Measurements from ENCODE around the gene SRCAP. TPM values are rescaled to one million over a fixed set of nuclear protein-coding genes. Genes with fewer than 3 reads are reported as not detected.

Gene SRCAP
- polyA plus RNA-seq, 1 of the 3 experiments (the other 2 are of a cell fraction): 5.6 TPM

GRCh38 chr16:30665830-30666190 is 33.2 kb upstream of the SRCAP start:
- Histone ChIP-seq H3K27ac (ENCODE audit: low read depth in 2 of 2, low read length in 1 of 2) (no peak overlapping the region), H3F3A (replicated peaks; ENCODE audit: insufficient read depth) (peaks cover 5% of the 10 kb centered on the region), H3K9ac (no peak overlapping the region), H3K9me2 (no peaks in the 10 kb centered on the region), H3K4me1 (ENCODE audit: control insufficient read depth in 1 of 2, insufficient read depth in 2 of 2, low read depth in 1 of 2, low read length in 1 of 2) (peaks cover 7 to 10% of the 10 kb centered on the region in 2 experiments; a peak in 1 of 4 replicates), H3K36me3 (replicated peaks in 1 of 2; ENCODE audit: control insufficient read depth in 1 of 2, insufficient read depth in 2 of 2, low read length in 1 of 2) (peaks cover 56 to 87% of the 10 kb centered on the region in 2 experiments), H3K4me3 (ENCODE audit: low read depth in 2 of 2, low read length in 1 of 2) (no peak overlapping the region), H3K27me3 (ENCODE audit: insufficient read depth) (no peaks in the 10 kb centered on the region), H3K9me3 (no peaks in the 10 kb centered on the region), H3K79me2 (ENCODE audit: insufficient read depth) (peaks cover 35% of the 10 kb centered on the region), H4K20me1 (ENCODE audit: insufficient read depth) (peaks cover 33% of the 10 kb centered on the region; the same call in 1 of the 2 replicates), H2AFZ (ENCODE audit: low read depth) (no peak overlapping the region), H3K4me2 (no peak overlapping the region)
- TF ChIP-seq NRF1 (IDR thresholded peaks at IDR 0.05; ENCODE audit: low read depth, low read length) (no peak), USF1 (IDR thresholded peaks at IDR 0.05; ENCODE audit: borderline replicate concordance, low read depth) (no peak), FOXJ3 (CRISPR knock-in tag; IDR thresholded peaks at IDR 0.05) (no peak), MXI1 (IDR thresholded peaks at IDR 0.05; ENCODE audit: low read depth, low read length) (no peak), SMC3 (IDR thresholded peaks at IDR 0.05; ENCODE audit: low read depth, low read length) (no peak), RAD21 (IDR thresholded peaks at IDR 0.05; ENCODE audit: low read length) (no peak)
- 92% methylated on average over 4 of the region's 4 CpGs for WGBS (ENCODE audit: low lambda C conversion rate)
- ChIA-PET CTCF (interaction anchor here (0.8 to 1.9 kb wide), 3 partner anchors 12 to 80 kb away, joined by 3 to 11 read pairs (median 3); no protein-coding TSS in a partner anchor), POLR2A (no interaction called here)
- no peak for DNase-seq

GRCh38 chr16:30666681-30667080 is 32.3 kb upstream of the SRCAP start:
- Histone ChIP-seq H3K36me3 (replicated peaks in 1 of 2; ENCODE audit: control insufficient read depth in 1 of 2, insufficient read depth in 2 of 2, low read length in 1 of 2) (peaks cover 47 to 81% of the 10 kb centered on the region in 2 experiments), H3K4me3 (ENCODE audit: low read depth in 2 of 2, low read length in 1 of 2) (no peak overlapping the region), H3K9me2 (no peaks in the 10 kb centered on the region), H3K9me3 (no peaks in the 10 kb centered on the region), H3K27ac (ENCODE audit: low read depth in 2 of 2, low read length in 1 of 2) (no peak overlapping the region), H3F3A (replicated peaks; ENCODE audit: insufficient read depth) (peaks cover 10% of the 10 kb centered on the region), H3K9ac (no peak overlapping the region), H3K4me1 (ENCODE audit: control insufficient read depth in 1 of 2, insufficient read depth in 2 of 2, low read depth in 1 of 2, low read length in 1 of 2) (peaks cover 0 to 3% of the 10 kb centered on the region in 2 experiments; a peak in 1 of 4 replicates), H3K79me2 (ENCODE audit: insufficient read depth) (peaks cover 26% of the 10 kb centered on the region), H3K27me3 (ENCODE audit: insufficient read depth) (no peaks in the 10 kb centered on the region), H2AFZ (ENCODE audit: low read depth) (no peak overlapping the region), H3K4me2 (no peak overlapping the region), H4K20me1 (ENCODE audit: insufficient read depth) (peaks cover 26% of the 10 kb centered on the region; the same call in 1 of the 2 replicates)
- no peak for DNase-seq
- POLR2A ChIA-PET: no interaction called here
- 84% methylated on average over 7 of the region's 7 CpGs for WGBS (ENCODE audit: low lambda C conversion rate)
- CTCF ChIA-PET: interaction anchor here (0.9 kb wide), 1 partner anchor 12 kb away, joined by 3 read pairs; no protein-coding TSS in a partner anchor
- TF ChIP-seq SMC3 (IDR thresholded peaks at IDR 0.05; ENCODE audit: low read depth, low read length) (no peak), GABPA (IDR thresholded peaks at IDR 0.05; ENCODE audit: low read depth) (no peak), RCOR1 (IDR thresholded peaks at IDR 0.05; ENCODE audit: low read length) (no peak), YY1 (IDR thresholded peaks at IDR 0.05; ENCODE audit: low read depth) (no peak), TAF1 (IDR thresholded peaks at IDR 0.05; ENCODE audit: borderline replicate concordance, low read depth, low read length) (no peak), FOXJ3 (CRISPR knock-in tag; IDR thresholded peaks at IDR 0.05) (no peak), CTCF (IDR thresholded peaks at IDR 0.05) (no peak), MXI1 (IDR thresholded peaks at IDR 0.05; ENCODE audit: low read depth, low read length) (no peak), ELF1 (IDR thresholded peaks at IDR 0.05) (no peak)
